GM18502 (cell line): ENCODE measurements around the gene INPP5A.

Experiments used
- ATAC-seq: cut with Tn5 transposase; IDR thresholded peaks from one replicate; pipeline ENCODE4 v1.9.1; 2021; ENCODE audit warnings: mild to moderate bottlenecking; ENCODE audit not compliant: unreplicated experiment, poor library complexity

Gene INPP5A

GRCh38 chr10:132618158-132618919, 80.8 kb downstream of the INPP5A start:
- ATAC-seq: no peak

GRCh38 chr10:132619927-132620326, 82.3 kb downstream of the INPP5A start:
- ATAC-seq: no peak

GRCh38 chr10:132624061-132624846, 86.7 kb downstream of the INPP5A start:
- no peak for ATAC-seq

GRCh38 chr10:132624847-132625471, 87.4 kb downstream of the INPP5A start:
- no peak for ATAC-seq

- no peak for ATAC-seq
Measured at GRCh38 chr10:132626019-132626760, 88.6 kb downstream of the INPP5A start.

GRCh38 chr10:132626761-132627665, 89.4 kb downstream of the INPP5A start:
- no peak for ATAC-seq

- ATAC-seq: no peak
Measured at GRCh38 chr10:132627666-132628531, 90.3 kb downstream of the INPP5A start.

- no peak for ATAC-seq
Measured at GRCh38 chr10:132628966-132629900, 91.6 kb downstream of the INPP5A start.

GRCh38 chr10:132630156-132630555, 92.6 kb downstream of the INPP5A start:
- ATAC-seq: no peak

GRCh38 chr10:132630666-132631337, 93.2 kb downstream of the INPP5A start:
- ATAC-seq: no peak

- no peak for ATAC-seq
Measured at GRCh38 chr10:132631338-132631735, 93.8 kb downstream of the INPP5A start.

- no peak for ATAC-seq
Measured at GRCh38 chr10:132632091-132632561, 94.5 kb downstream of the INPP5A start.

- ATAC-seq: no peak
Measured at GRCh38 chr10:132632851-132633684, 95.5 kb downstream of the INPP5A start.

GRCh38 chr10:132634241-132634946, 96.8 kb downstream of the INPP5A start:
- no peak for ATAC-seq

- no peak for ATAC-seq
Measured at GRCh38 chr10:132634947-132635271, 97.3 kb downstream of the INPP5A start.

- ATAC-seq: no peak
Measured at GRCh38 chr10:132636358-132636757, 98.8 kb downstream of the INPP5A start.
